HL-60/S4 (cell line): ENCODE data around the gene CORO7.
"Not testable (repeated sequence)": the region's sequence is repeated elsewhere in the genome, so short reads cannot be mapped to it uniquely, and the experiment has no call there.

Experiments
- in situ Hi-C: fragments of 300-500 bp; cut with MboI; formaldehyde crosslinking; loops from 2 replicates; pipeline ENCODE4 v1.14.3; 2022; ENCODE audit warnings: low sequenced_read_pairs

CORO7 gene

DNA sequence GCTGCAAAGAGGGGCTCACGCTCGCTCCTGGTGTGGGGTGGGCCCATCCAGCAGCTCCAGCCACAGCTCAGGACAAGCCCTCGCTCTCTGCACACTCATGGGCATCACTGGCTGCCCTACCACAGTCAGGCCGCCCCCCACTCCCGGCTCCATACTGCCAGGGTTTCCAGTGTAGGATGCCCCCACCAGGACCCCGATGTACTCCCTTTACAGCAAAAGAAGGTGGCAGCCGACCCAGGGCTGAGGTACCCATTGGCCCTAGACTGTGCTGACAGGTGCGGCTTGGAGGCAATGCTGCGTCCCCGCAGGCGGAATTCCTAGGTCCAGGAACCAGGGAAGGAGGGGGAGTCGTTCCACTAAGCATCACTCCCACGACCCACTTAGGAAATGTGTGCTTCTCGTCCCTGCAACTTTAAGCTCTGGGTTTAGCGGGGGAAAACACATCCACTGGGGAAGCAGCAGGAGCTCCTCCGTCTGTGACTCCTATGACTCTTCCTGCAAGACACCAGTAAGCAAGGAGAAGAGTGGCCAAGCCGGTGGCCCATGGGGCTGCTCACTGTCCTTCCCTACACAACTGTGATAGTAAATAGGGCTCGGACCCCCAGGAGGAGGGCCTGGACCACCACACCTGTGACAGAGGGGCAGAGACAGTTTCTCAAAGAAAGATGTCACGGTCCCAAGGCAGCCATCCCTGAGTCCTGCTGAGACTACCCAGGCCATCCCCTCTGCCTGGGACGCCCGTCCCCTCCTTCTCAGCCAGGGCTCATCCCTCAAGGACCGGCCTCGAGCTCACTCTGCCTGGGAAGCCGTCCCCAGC lies 13.1 kb downstream of the CORO7 start:
- in situ Hi-C loops, result no loop called here

DNA sequence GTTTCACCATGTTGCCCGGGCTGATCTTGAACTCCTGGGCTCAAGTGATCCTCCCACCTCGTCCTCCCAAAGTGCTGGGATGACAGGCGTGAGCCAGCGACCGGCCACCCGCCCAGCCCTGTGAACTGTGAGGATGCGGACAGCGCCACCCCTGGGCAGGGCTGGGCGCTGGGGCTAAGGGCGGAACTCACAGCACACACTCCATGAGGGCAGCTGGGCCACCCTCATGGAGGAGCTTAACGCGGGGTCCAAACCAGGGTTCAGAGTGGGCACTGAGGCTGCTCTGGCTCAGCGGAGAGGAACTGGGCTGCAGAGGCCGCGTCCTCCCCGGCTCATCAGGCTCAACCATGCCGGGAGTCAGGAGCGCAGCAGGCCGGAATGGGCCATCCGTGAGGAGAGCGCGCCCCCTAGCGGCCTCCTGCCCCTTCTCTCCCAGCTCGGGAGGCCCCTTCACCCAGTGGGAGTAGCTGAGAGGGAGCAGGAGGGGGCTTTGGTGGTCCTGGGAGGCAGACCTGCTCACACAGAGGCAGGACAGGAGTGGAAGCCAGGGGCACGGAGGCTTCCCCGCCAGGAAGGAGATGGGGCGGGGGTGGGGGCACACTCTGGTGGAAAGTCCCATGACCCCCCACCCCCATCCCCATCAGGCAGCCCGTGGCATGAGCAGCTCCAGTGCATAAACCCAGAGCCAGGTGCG lies 13.8 kb downstream of the CORO7 start:
- in situ Hi-C loops, result no loop called here

- in situ Hi-C loops, result no loop called here
Observed at GRCh38 chr16:4401510-4401909, 14.9 kb downstream of the CORO7 start.

DNA sequence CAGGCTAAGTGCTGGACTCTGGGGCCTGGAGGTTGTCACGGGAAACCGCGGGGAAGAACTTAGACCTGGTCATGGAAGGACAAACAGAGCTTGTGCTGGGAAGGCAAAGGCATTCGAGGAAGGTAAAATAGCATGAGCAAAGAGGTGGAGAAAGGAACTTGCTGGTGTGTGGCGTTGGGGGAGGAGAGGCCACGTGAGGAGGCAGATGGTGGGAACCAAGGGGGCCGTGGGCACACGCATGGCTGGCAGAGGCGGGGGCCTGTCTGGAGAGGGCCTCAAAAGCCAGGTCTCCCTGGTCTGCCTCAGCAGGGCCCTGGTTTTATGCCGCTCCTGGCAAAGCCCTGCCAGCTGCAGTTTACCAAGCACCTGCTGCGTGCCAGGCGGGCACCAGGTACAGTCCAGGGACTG lies 15.3 kb downstream of the CORO7 start:
- in situ Hi-C loops, result no loop called here

DNA sequence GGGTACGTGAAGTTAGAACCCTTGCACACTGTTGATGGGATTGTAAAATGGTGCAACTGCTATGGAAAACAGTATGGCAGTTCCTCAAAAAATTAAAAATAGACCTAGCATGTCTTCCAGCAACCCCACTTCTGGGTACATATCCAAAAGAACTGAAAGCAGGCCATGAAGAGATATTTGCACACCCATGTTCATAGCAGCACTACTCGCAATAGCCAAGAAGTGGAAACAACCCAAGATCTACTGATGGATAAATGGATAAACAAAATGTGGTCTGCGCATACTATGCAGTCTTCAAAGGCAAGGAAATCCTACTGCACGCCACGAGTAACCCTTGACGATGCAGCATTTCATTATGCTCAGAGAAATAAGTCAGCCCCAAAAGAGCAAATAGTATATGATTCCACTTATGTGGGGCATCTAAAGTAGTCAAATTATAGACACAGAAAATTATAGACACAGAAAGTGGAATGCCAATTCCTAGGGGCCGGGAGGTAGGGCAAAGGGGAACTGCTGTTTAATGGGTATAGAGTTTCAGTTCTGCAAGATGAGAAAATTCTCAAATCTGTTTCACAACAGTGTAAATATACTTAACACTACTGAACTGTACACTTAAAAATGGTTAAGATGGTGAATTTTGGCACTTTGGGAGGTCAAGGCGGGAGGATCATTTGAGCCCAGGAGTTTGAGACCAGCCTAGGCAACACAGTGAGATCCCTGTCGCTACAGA lies 17.2 kb downstream of the CORO7 start:
- in situ Hi-C loops, result no loop called here

DNA sequence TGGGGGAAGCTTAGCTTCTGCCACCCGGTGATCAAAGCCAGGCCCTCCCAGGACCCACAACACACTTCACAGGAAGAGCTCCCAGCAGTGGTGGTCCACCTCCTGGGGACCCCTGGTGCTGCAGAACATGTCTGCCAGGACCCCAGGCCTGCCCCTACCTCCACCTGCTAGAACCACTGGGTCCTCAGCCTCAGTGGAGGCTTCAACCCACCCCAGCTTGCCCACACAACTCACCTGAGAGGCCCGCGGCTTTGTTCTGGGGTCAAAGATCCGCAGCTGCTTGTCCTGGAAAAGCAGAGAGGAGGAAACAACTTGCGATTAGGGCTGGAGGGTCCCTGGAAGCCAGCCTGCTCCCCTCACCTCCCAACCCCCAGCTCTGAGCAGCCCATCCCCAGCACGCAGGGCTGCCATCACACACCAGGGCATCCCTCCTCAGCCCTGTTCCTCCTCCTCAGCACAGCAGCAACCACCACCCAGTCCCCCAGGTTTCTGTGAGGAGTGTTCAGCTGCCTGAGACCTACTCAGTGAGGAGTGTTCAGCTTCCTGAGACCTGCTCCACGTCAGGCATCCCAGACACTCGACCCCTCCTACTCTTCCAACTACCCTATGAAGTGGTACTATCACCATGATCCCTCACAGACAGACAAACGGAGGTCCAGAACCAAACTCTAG lies 21.2 kb downstream of the CORO7 start:
- in situ Hi-C loops, result no loop called here

DNA sequence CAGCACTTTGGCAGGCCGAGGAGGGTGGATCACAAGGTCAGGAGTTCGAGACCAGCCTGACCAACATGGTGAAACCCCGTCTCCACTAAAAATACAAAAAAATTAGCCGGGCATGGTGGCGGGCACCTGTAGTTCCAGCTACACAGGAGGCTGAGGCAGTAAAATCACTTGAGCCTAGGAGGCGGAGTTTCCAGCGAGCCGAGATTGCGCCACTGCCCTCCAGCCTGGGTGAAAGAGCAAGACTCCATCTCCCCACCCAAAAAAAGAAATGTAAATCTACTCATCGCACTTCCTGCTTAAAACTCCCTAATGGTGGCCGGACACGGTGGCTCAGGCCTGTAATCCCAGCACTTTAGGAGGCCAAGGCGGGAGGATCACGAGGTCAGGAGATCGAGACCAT lies 22.5 kb downstream of the CORO7 start:
- in situ Hi-C loops, result not testable (repeated sequence)

DNA sequence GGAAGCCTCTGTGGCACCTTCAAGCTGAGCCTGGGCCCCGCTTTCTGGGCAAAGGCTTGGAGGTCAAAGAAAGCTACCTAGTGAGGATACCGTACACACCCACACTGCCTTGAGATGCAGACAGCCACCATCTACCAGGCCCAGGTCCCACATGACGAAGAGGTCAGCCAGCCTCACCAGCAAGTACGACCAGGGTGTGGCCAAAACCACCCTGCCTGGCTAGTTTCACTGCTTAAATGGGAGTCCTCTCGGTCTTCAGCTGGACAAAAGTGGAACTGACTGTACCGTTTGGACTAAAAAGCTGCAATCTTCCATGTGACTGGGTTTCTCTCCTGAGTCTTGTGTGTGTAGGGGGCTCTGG lies 23.2 kb downstream of the CORO7 start:
- in situ Hi-C loops, result no loop called here

DNA sequence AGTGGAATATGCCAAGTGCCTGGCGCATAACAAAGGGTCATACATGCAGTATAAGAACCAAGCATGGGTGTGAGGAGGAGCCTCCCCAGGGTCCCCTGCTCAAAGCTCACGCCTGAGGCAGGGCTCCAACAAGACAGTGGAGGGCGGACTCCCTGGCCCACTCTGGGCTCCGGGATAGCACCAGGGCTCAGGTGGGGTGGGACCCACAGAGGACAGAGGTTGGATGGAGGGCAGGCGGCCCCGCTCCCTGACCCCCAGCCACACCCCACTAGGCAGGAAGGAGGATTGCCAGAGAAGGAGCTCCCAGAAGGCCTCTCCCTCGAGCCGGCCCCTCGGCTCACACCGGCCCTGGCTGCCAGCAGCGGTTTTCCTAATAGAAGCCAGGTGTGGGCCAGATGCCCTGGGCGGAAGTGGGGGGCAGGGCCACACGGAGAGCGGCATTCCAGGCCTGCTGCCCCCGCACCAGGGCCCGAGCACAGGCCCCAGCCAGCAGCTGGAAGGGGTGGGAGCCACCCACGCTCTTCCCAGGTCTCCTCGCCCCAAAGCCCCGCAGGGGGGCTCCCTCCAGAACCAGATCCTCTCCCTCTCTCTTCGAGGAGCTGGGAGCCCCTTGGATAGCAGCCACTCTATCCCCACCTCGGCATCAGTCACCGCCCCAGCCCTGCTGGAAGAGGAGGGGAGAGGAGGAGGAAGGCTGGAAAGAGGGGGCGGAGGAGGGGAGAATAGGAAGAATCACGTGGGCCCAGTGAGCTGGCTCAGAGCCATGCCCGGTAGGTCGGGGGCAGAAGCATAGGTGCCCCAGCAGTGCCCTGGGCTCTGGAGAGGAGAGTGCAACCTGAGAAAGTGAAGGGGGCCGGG lies 23.8 kb downstream of the CORO7 start:
- in situ Hi-C loops, result no loop called here

DNA sequence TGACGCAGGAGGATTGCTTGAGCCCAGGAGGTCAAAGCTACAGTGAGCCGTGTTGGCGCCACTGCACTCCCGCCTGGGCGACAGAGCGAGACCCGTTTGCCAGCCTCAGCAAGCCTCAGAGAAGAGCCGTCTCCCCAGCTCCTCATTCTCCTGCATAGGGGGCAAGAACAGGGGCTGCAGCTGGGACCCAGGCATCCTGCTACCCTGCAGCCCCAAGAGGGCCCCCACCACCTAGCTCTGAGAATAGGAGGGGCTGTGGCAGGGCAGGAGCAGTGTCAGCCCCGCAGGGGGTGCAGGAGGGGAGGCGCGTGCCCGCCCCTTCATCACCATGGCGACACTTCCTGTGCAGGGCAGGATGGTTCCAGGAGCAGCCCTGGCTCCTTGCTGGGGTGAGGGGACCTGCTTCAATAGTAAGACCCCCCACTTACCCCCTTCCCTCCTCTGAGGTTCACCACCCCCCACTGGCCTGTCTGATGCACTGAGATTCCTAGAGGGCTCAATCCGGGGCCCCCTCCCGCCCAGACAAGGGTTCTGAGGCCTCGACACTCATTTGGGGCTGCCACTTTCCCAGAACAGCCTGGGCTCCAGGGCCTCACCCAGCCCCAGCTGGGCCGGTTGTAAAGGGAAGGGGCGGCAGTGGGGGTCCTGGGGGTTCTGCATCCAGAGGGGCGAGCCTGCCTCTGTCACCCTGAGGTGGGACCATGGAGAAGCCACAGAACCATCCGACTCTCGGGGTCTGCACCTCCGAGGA lies 24.6 kb downstream of the CORO7 start:
- in situ Hi-C loops, result no loop called here

GRCh38 chr16:4390266-4391260 lies 25.8 kb downstream of the CORO7 start:
- in situ Hi-C loops, result no loop called here

DNA sequence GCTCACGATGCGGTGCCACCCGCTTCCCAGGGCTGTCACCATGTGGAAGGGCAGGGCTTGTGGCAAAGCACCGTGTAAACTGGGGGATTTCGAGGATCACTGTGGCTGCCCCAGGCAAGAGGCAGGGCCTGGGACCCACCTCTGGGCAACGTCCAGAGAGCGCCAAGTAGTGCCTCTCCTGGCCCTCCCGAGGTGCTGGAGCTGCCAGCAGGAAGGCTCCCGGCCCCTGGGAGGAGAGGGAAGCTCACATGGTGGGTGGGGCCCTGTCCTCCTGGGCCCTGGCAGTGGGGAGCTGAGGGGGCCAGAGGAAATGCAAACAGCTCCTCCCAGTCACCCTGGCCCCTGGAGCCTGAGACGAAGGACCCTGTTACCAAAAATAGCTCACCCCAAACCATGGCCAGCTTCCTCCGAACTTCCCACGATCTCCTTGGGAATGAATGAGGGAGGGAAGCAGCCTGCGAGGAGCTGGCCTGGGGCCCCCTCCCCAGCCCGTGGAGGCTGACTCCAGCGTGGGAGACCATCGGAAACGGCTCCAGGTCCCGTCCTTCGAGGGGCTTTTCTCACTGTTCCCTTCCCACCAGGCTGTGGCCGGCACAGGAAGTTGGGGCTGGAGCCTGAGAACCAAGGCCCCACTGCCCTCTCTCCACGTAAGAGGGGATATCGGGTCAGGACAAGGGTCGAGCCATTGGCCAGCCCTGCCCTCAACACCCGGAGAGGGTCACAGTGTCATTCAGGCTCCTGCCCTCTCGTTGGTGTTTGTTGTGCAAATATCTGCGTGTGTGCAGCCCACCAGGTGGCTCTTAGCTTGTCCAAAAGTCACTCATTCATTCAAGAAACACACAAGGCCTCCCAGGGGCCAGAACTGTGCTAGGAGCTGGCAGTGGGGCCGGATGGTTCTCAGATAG lies 27.1 kb downstream of the CORO7 start:
- in situ Hi-C loops, result no loop called here

DNA sequence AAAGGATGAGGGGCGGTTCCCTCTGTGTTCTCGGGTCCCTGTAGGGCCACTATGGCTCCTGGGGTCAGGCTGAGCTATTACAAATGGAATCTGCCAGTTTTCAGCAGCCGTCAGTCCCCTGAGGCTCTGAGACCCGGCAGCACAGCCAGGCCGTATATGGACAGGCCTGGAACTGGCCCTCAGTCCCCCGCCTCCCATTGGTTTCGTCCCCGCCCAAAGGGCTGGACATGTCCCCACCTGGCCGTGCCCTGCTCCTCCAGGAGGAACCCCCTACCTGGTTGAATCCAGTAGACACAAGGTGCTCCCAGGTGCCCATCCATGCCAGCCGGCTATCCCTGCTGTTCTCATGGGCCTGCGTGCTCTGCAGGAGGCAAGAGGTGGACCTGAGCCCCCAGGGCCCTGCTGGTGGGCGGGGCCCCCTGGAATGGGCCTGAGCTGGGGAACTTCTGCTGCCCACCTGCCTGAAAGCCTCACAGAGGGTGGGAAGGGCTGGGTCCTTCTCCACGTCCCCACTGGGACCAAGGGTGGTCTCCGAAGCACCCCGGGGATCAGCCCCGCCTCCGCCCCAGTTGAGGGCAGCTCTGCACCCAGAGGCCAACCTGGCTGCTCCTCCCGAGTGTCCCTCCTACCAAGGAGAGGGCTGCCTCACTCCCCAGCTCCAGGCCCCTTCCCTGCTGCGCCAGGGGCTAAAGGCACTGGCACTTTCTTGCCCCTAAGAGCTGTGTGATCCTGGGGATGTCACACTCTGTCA lies 27.9 kb downstream of the CORO7 start:
- in situ Hi-C loops, result no loop called here

- in situ Hi-C loops, result no loop called here
Observed at GRCh38 chr16:4387781-4388180, 28.6 kb downstream of the CORO7 start.

- in situ Hi-C loops, result no loop called here
Observed at GRCh38 chr16:4386951-4387565, 29.3 kb downstream of the CORO7 start.

- in situ Hi-C loops, result no loop called here
Observed at GRCh38 chr16:4386451-4386805, 30.0 kb downstream of the CORO7 start.
